Epidermal melanocyte (primary cell): ENCODE data around the gene CRELD2.
A peak's percentile ranks its signal among the peaks of the same experiment; 100 is the strongest.

Experiments
- DNase-seq: peaks from one replicate; pipeline ENCODE4 v3.0.0; 2011; ENCODE audit warnings: low spot score; ENCODE audit not compliant: insufficient read length

Gene CRELD2

DNA sequence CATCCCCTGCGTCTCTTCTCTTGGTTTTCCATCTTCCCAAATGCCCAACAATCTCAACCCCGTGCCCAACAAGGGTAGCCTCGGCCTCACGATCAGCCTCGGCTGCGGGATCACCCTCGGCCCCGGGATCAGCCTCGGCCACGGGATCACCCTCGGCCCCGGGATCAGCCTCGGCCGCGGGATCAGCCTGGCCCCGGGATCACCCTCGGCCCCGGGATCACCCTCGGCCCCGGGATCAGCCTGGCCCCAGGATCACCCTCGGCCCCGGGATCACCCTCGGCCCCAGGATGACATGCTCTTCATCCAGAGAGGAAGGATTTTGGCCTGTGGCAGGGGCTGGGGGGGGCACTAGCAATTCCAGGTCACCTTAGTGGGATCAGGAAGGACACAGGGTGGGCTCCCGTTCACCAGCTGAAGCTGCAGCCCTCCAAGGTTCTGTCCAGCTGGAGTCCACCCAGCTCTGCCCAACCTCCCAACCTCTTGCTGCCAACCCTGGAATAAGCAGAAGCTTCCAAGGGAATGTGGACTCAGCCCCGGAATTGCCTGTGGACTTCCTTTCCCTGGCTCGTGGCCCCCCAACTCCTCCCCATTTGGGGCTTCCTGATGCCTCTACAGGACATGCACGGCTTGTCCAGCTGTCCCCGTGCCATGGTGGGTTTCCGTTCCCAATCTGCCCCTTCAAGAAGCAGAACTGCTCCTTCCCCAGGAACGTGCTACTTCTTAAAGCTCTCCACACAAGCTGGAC lies 6.4 kb upstream of the CRELD2 start:
- no peak for DNase-seq

DNA sequence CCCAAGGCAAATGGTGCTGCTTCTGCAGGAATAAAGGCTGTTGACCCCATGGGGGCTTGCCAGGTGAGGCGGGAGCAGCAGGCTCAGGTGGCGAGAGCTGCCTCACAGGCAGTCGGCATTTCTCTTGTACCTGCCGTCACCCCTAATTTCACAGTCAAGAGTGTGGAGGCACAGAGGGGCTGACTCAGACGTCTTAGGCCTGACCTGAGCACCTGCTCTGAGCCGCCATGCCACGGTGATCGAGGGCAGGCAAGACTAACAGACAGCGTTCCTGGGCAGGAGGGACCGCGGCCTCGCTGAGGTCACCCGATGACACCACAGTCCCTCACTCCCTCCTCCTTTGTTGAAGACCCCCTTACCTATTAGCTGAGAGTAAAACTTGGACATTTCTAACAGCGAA lies 5.4 kb upstream of the CRELD2 start:
- no peak for DNase-seq

- DNase-seq, result no peak
These were observed 5.0 kb upstream of the CRELD2 start for GRCh38 chr22:49913446-49913845.

DNA sequence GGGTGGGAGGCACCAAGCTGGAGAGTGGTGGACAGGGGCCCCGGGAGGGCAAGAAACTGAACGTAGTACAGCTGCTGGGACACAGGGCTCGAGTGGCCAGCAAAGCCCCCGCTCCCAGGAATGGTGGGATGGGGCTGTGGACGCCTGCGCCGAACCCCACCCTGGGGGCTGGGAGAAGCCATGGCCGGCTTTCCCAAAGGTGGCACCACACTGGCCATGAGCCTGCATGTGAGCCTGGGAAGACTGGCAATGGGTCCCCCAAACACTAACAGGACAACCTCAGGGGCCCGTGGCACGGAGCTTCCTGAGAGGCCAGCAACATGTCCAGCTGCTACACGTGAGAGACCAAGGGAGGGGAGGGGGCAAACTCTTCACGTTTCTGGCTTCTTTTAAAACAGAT lies 4.2 kb upstream of the CRELD2 start:
- DNase-seq, result no peak

- no peak for DNase-seq
These were observed 2.8 kb upstream of the CRELD2 start for GRCh38 chr22:49915610-49916009.

DNA sequence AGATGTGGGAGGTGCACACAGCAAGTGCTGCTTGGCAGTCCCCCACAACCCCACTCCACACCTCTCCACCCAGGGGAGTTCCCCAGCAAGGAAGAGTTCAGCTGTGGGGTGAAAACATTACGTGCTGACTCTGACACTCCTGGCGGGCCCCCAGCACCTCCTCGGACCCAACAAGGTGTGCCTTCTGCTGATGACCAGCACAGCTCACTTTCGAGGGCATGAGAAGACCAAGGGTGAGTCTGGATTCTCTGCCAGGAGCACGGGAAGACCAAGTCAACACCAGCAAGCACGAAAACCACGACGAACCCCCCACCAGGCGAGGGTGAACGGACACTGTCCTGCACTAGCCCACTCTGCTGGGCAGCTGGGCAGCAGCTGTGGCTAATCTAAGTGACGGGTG lies 1.6 kb upstream of the CRELD2 start:
- no peak for DNase-seq

DNA sequence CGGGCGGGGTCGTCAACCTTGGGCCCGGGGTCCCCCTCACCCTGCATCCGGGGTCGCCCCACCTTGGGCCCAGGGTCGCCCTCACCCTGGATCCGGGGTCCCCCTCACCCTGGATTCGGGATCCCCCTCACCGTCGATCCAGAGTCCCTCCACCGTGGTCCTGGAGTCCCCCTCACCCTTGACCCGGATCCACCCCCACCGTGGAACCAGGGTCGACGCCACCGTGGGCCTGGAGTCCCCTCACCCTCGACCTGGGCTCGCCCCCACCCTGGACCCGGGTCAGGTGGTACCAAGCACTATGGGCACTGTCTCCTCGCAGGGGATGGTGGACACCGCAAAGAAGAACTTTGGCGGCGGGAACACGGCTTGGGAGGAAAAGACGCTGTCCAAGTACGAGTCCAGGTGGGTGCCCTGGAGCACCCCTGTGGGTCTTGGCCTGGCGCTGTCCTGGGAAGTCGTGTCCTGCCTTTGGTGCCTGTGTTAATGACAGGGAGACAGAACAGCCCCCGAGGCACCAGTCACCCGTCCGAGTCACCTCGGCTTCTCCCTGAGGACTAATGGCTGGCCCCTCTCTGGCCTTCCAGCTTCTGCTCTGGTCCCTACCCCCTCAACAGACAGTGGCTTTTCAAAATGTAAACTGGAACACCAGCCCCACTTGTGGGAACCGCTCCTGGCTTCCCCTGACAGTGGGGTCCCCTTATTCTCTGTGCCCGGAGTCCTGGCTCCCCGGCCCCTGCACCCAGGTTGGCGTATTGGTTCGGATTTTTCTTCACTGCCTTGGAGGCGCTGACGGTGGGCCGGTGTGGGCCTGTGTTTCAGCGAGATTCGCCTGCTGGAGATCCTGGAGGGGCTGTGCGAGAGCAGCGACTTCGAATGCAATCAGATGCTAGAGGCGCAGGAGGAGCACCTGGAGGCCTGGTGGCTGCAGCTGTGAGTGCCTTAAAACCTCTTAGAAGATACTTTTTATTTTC lies 762 bp downstream of the CRELD2 start:
- DNase-seq, result no peak

DNA sequence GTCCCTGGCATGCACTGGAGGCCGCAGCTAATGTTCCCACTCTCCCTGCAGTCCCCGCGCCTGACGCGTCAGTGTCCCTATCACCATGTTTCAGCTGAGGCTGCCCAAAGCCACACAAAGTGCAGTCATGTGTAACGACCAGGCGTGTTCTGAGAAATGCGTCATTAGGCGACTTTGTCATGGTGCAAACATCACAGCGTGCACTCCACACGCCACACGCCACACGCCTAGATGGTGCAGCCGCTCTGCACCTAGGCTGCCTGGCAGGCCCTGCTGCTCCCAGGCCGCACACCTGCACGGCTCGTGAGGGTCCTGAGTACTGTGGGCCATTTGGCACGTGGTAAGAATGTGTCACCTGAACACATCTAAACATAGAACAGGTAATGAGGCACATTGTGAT lies 2.4 kb downstream of the CRELD2 start:
- DNase-seq, result no peak

- no peak for DNase-seq
These were observed 3.3 kb downstream of the CRELD2 start for GRCh38 chr22:49921508-49922278.

DNA sequence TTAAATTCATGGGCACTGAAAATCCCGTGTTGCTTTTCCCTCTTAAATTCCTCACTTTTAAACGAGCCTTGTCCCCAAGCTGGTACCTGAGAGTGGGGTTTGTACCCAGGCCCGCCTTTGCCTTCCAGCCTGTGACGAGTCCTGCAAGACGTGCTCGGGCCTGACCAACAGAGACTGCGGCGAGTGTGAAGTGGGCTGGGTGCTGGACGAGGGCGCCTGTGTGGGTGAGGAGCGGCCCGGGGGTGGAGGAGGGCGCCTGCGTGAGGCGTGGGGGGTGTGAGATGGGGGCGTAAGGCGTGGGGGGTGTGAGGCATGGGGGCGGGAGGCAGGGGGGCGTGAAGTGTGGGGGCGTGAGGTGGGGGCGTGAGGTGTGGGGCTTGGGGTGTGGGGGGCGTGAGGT lies 4.0 kb downstream of the CRELD2 start:
- DNase-seq, result no peak

DNA sequence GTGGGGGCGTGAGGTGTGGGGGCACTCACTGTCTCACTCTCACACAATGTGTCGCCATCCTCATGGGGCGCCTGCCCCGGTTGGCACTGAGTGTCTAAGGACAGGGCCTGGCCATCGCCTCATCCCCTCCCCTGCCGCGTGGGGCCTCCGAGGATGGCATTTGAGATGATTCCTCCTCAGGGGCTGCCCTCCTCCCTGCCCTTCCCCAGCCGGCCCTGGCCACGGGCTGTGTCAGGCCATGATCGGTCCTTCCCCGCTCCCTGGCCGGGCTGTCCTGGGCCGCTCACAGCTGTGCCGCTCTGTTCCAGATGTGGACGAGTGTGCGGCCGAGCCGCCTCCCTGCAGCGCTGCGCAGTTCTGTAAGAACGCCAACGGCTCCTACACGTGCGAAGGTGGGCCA lies 4.5 kb downstream of the CRELD2 start:
- no peak for DNase-seq

DNA sequence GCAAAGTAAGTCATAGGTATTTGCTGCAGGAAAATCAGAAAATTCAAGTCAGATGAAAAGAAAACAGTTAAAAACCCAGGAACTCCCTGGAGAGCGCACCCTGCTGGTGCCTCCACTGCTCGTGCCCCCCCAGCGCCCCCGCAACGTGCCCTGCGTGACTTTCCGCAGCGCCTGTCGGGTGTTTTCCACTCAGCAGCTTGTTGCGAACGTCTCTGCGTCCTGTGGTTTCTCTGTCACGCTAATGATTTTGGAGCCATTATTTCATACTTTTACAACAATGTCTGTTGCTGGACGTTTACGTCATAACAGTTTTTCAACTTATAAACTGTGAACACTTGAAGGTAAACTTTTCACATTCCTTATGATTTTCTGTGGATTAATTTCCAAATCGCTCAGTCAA lies 5.0 kb downstream of the CRELD2 start:
- no peak for DNase-seq

- no peak for DNase-seq
These were observed 5.8 kb downstream of the CRELD2 start for GRCh38 chr22:49924113-49924833.

DNA sequence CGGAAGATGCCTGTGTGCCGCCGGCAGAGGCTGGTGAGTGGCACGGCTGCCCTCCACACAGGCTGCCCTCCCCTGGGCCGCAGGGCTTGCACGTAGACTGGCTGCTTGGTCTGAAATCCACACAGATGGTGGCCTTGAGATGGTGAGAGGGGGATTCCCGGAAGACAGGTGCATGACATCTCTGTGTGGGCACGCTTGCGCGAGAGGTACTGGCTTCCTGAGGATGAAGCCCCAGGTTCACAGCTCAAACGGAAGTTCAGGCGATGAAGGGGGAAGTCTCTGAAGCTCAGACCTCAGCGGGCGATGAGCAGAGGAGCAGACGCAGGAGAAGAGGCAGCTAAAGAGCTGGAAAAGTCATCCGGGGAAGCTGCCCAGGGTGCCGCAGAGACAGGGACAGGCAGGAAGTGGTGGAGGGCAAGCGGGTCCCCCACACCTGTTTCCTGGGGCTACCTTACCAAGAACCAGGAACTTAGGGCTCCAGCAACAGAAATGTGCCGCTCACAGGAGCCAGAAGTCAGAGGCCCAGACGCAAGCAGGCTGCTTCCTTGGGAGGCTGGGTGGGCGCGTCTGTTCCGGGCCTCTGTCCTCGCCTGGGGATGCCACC lies 7.2 kb downstream of the CRELD2 start:
- DNase-seq, result no peak

GRCh38 chr22:49926916-49927315 lies 8.5 kb downstream of the CRELD2 start:
- no peak for DNase-seq

DNA sequence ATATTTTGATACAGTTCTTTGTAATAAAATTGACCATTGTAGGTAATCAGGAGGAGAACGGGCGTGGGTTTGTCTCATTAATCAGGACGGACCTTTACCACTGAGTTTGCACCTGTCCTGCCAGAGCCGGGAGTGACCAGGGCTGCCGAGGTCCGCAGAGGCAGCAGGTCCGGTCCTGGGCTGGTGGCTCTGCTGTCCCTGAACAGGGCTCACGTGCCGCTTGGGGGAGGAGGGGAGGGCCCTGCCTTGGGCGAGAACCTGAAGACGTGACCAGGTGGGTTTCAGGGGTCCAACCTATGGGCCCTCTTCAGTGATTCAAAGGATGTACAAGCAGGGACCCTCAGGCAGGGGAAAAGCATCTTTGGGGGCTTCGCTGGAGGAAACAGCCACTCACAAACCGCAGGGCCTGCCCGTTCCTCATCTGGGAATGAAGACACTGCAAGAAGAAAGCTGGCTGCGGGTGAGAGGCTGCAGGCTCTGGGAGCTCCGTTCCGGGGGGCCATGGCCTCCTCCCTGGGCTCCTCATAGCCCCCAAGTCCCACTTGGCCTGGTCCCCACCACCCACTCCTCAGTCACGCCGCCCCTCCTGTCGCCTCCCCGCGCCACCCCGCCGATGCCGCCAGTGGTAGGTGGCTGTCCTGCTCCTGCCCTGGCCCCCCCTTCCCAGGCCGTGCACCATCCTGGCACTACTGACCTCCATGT lies 9.2 kb downstream of the CRELD2 start:
- DNase-seq, result no peak

- no peak for DNase-seq
These were observed 9.7 kb downstream of the CRELD2 start for GRCh38 chr22:49928185-49928495.

- no peak for DNase-seq
These were observed 10.2 kb downstream of the CRELD2 start for GRCh38 chr22:49928555-49929210.

- peak; percentile 75 for DNase-seq
These were observed 11.0 kb downstream of the CRELD2 start for GRCh38 chr22:49929211-49929979.
